NT2/D1 (cell line): ENCODE data around the gene APOL6.

Source experiments
- SUZ12 ChIP-seq: IDR thresholded peaks from 2 replicates; pipeline ENCODE4 v1.6.1; 2011; ENCODE audit not compliant: insufficient read length, insufficient read depth; ENCODE audit errors: extremely low read depth
- YY1 ChIP-seq: IDR thresholded peaks from 2 replicates; pipeline ENCODE4 v1.6.1; 2011; ENCODE audit not compliant: insufficient read length, insufficient read depth
- ZNF274 ChIP-seq: IDR thresholded peaks from 2 replicates; pipeline ENCODE4 v1.6.1; 2011; ENCODE audit warnings: mild to moderate bottlenecking, low read depth, low read length

- TF ChIP-seq YY1 (no peak), ZNF274 (no peak), SUZ12 (no peak)
Observed at GRCh38 chr22:35622191-35622913, 25.9 kb upstream of the APOL6 start.
